ENCODE measurements around the gene SLC28A1. TPM values are rescaled to one million over a fixed set of nuclear protein-coding genes. Genes with fewer than 3 reads are reported as not detected.
"Not testable (repeated sequence)": the region's sequence is repeated elsewhere in the genome, so short reads cannot be mapped to it uniquely, and the experiment has no call there.

SLC28A1 gene
- polyA plus RNA-seq, 5 donors, result 0.10 to 0.24 (median 0.13) TPM

- no peak for DNase-seq
These were observed 86.4 kb downstream of the SLC28A1 start for GRCh38 chr15:84970843-84971242.

GRCh38 chr15:84973492-84974460 lies 89.3 kb downstream of the SLC28A1 start:
- DNase-seq, result no peak

- no peak for DNase-seq
These were observed 91.4 kb downstream of the SLC28A1 start for GRCh38 chr15:84975871-84976351.

GRCh38 chr15:84976746-84977345 lies 92.4 kb downstream of the SLC28A1 start:
- DNase-seq, result no peak

- DNase-seq, result no peak
These were observed 95.2 kb downstream of the SLC28A1 start for GRCh38 chr15:84979651-84980050.

GRCh38 chr15:84980196-84981053 lies 96.0 kb downstream of the SLC28A1 start:
- peak; percentile 81 to 82 for DNase-seq

GRCh38 chr15:84981054-84981710 lies 96.7 kb downstream of the SLC28A1 start:
- DNase-seq, result peak; percentile 96 to 98

- peak; percentile 42 to 43 for DNase-seq
These were observed 97.3 kb downstream of the SLC28A1 start, which contains the start of gene PDE8A for GRCh38 chr15:84981711-84982300. Gene PDE8A, plus strand, starts transcription at chr15:84981856. Its CDS starts 307 bp downstream, at chr15:84982163.

- DNase-seq, result peak in 1 of 2 donors; percentile 34
These were observed 97.9 kb downstream of the SLC28A1 start for GRCh38 chr15:84982301-84982920.

- DNase-seq, result no peak
These were observed 98.8 kb downstream of the SLC28A1 start for GRCh38 chr15:84983294-84983693.

- DNase-seq, result no peak
These were observed 99.2 kb downstream of the SLC28A1 start for GRCh38 chr15:84983711-84984110.

- DNase-seq, result no peak
These were observed 100.7 kb downstream of the SLC28A1 start for GRCh38 chr15:84985158-84985557.

- DNase-seq, result not testable (repeated sequence)
These were observed 102.9 kb downstream of the SLC28A1 start for GRCh38 chr15:84987351-84987750.

GRCh38 chr15:84987949-84988624 lies 103.6 kb downstream of the SLC28A1 start:
- no peak for DNase-seq

GRCh38 chr15:84988909-84989644 lies 104.6 kb downstream of the SLC28A1 start:
- no peak for DNase-seq

- no peak for DNase-seq
These were observed 106.0 kb downstream of the SLC28A1 start for GRCh38 chr15:84990507-84990906.

- DNase-seq, result no peak
These were observed 106.7 kb downstream of the SLC28A1 start for GRCh38 chr15:84991014-84991712.

Measured in right lung (tissue), 5 donors.